PC-9 (cell line): Measurements from ENCODE around the gene CRTC3. TPM values are rescaled to one million over a fixed set of nuclear protein-coding genes. Genes with fewer than 3 reads are reported as not detected.
"Not testable (repeated sequence)": the region's sequence is repeated elsewhere in the genome, so short reads cannot be mapped to it uniquely, and the experiment has no call there.

ENCODE experiments used
- BruUV-seq: library from RNA; stranded (reverse); fragments of 400-500 nt; replicated peaks from 2 replicates; lab custom pipeline; 2021; lab: Mats Ljungman, UMichigan
- CTCF ChIA-PET: fragments of 300-600 bp; sonication (Branson Sonifier 250); formaldehyde crosslinking; loops from one replicate; lab custom pipeline; 2022; ENCODE audit warnings: antibody characterized with exemption; lab: Charles Lee
- POLR2A ChIA-PET: fragments of 300-600 bp; sonication (Branson Sonifier 250); formaldehyde crosslinking; loops from one replicate; lab custom pipeline; 2022; ENCODE audit warnings: antibody characterized with exemption; ENCODE audit not compliant: unreplicated experiment; lab: Charles Lee
- DNase-seq, 2 experiments: peaks; one replicate each; pipeline versions ENCODE4 v3.0.0 to v3.0.0-alpha.2; 2015 to 2022; ENCODE audit warnings: mixed read lengths in 1 of 2
- H2AFZ ChIP-seq: fragments of 200-600 bp; sonication (generic); 2 replicates; pipeline ENCODE4 v1.8.1; 2017; ENCODE audit warnings: antibody characterized with exemption
- H3F3A ChIP-seq: fragments of 200-600 bp; sonication (generic); 2 replicates; pipeline ENCODE4 v1.8.1; 2017; ENCODE audit warnings: antibody characterized with exemption, mild to moderate bottlenecking, low read depth; ENCODE audit not compliant: insufficient read depth
- H3K27ac ChIP-seq: fragments of 200-600 bp; sonication (generic); 2 replicates; pipeline ENCODE4 v1.6.1; 2016; ENCODE audit warnings: mixed run types
- H3K27me3 ChIP-seq: fragments of 200-600 bp; sonication (generic); 2 replicates; pipeline ENCODE4 v1.6.1; 2016; ENCODE audit warnings: low read depth, mixed run types; ENCODE audit not compliant: insufficient read depth
- H3K36me3 ChIP-seq: fragments of 200-600 bp; sonication (generic); 2 replicates; pipeline ENCODE4 v1.6.1; 2016; ENCODE audit warnings: low read depth, mixed run types
- H3K4me1 ChIP-seq: fragments of 200-600 bp; sonication (generic); replicated peaks from 2 replicates; pipeline ENCODE4 v1.6.1; 2016; ENCODE audit warnings: mixed run types; ENCODE audit not compliant: insufficient read depth
- H3K4me2 ChIP-seq: fragments of 200-600 bp; sonication (generic); 2 replicates; pipeline ENCODE4 v1.6.1; 2017; ENCODE audit warnings: mixed run types
- H3K4me3 ChIP-seq: fragments of 200-600 bp; sonication (generic); 2 replicates; pipeline ENCODE4 v1.6.1; 2016; ENCODE audit warnings: mixed run types
- H3K79me2 ChIP-seq: fragments of 200-600 bp; sonication (generic); 2 replicates; pipeline ENCODE4 v1.6.1; 2017; ENCODE audit warnings: low read depth, mixed run types
- H3K9me2 ChIP-seq: fragments of 200-600 bp; sonication (generic); 2 replicates; pipeline ENCODE4 v1.8.1; 2017; ENCODE audit warnings: mild to moderate bottlenecking; ENCODE audit not compliant: insufficient read depth
- H3K9me3 ChIP-seq: fragments of 200-600 bp; sonication (generic); 2 replicates; pipeline ENCODE4 v1.8.1; 2016; ENCODE audit warnings: low read depth; ENCODE audit not compliant: insufficient read depth
- H4K20me1 ChIP-seq: fragments of 200-600 bp; sonication (generic); 2 replicates; pipeline ENCODE4 v1.8.1; 2017; ENCODE audit not compliant: insufficient read depth
- EZH2 ChIP-seq: fragments of 200-600 bp; sonication (generic); IDR thresholded peaks from 2 replicates; pipeline ENCODE4 v1.8.0; 2017; ENCODE audit warnings: antibody characterized with exemption, low read depth
- intact Hi-C: fragments of 100-400 bp; cut with micrococcal nuclease; formaldehyde crosslinking; loops from one replicate; pipeline ENCODE4 v1.10.0; 2022; ENCODE audit not compliant: unreplicated experiment
- total RNA-seq: library from RNA; stranded (reverse); gene quantifications from 2 replicates; pipeline ENCODE4 v1.2.3, GENCODE V29; 2021
- TF ChIP-seq, protein P1 (sequence below): fragments of 200-600 bp; sonication (generic); conservative IDR thresholded peaks from 2 replicates; pipeline ENCODE4 v1.6.1; 2017; ENCODE audit warnings: mixed run types, antibody characterized with exemption, mild to moderate bottlenecking, moderate library complexity

Gene CRTC3
- total RNA-seq, 1 experiment from 2014 or later = 18.6 TPM

DNA sequence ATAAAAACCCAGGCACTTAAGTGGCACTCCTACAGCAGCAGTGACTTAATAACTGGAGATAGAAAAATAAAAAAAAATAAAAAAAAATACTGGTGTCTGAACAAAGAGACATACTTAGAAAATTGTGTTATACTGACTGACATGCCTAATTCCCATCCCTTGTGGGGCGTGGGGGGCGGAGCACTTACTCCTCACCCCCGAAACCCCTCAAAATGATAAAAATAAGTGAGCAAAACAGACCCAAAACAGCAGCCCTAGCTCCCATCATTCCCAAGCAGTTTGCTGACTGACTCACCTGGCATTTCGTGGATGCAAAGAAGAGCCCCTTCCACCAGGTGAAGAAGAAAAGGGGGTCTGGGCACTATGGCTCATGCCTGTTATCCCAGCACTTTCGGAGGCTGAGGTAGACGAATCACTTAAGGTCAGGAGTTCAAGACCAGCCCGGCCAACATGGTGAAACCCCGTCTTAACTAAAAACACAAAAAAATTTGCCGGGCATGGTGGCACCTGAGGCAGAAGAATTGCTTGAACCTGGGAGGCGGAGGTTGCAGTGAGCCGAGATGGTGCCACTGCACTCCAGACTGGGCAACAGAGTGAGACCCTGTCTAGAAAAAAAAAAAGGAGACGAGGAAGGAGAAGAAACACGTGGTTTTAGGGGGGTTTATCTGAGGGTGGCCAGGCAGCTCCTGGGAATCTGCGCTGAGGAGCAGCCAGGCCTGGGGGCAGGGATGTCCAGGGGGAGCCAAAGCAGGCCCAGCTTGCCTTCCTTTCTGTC lies 136.6 kb downstream of the CRTC3 start:
- Histone ChIP-seq H3K4me1 (peaks cover 31% of the 10 kb centered on the region), H3K36me3 (no peaks in the 10 kb centered on the region), H3K9me3 (no peaks in the 10 kb centered on the region), H3K4me3 (peak overlapping the region; percentile 75), H3K9me2 (no peaks in the 10 kb centered on the region), H3K4me2 (peak overlapping the region; percentile 93), H3K27ac (peak overlapping the region; percentile 56), H3F3A (peaks cover 15% of the 10 kb centered on the region; the same call in 1 of the 2 replicates), H2AFZ (peak overlapping the region; percentile 90), H3K27me3 (no peaks in the 10 kb centered on the region), H4K20me1 (no peaks in the 10 kb centered on the region), H3K79me2 (peaks cover 7% of the 10 kb centered on the region; the same call in 1 of the 2 replicates)
- TF ChIP-seq, protein P1, sequence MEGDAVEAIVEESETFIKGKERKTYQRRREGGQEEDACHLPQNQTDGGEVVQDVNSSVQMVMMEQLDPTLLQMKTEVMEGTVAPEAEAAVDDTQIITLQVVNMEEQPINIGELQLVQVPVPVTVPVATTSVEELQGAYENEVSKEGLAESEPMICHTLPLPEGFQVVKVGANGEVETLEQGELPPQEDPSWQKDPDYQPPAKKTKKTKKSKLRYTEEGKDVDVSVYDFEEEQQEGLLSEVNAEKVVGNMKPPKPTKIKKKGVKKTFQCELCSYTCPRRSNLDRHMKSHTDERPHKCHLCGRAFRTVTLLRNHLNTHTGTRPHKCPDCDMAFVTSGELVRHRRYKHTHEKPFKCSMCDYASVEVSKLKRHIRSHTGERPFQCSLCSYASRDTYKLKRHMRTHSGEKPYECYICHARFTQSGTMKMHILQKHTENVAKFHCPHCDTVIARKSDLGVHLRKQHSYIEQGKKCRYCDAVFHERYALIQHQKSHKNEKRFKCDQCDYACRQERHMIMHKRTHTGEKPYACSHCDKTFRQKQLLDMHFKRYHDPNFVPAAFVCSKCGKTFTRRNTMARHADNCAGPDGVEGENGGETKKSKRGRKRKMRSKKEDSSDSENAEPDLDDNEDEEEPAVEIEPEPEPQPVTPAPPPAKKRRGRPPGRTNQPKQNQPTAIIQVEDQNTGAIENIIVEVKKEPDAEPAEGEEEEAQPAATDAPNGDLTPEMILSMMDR = no peak
- TF ChIP-seq EZH2 = no peak
- CTCF ChIA-PET = no interaction called here
- DNase-seq = no peak
- POLR2A ChIA-PET = no interaction called here
- intact Hi-C loops = loop anchor here (5.0 kb wide), 1 partner anchor 1971 kb away; no protein-coding TSS in a partner anchor
- TSS peak; percentile 86 for BruUV-seq

DNA sequence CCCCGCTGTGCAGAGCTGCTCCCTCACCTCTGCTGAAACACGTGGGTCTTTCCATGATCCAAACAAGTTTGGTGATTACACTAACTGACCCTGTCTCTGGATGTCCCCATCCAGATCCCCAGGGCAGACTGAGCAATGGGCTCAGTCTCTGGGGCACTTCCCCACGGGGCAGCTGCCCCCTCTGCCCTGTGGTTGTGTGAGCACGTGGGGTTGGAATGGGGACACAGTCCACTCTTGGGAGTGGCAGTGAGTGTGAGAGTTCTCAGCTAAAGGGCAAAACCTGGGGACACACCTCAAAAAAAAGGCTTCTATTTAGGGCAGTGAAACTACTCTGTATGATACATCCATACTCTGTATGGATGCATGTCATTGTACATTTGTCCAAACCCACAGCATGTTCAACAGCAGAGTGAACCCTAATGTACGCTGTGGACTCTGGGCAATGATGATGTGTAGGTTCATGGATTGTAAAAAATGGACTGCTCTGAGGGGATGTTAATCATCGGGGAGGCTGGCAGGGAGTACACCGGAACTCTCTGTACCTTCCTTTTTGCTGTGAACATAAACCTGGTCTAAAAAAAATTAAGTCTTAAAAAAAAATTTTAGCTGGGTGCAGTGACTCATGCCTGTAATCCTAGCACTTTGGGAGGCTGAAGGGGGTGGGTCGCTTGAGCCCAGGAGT lies 137.5 kb downstream of the CRTC3 start:
- peak overlapping the region; percentile 23; the same call in 1 of the 2 replicates for H2AFZ ChIP-seq

DNA sequence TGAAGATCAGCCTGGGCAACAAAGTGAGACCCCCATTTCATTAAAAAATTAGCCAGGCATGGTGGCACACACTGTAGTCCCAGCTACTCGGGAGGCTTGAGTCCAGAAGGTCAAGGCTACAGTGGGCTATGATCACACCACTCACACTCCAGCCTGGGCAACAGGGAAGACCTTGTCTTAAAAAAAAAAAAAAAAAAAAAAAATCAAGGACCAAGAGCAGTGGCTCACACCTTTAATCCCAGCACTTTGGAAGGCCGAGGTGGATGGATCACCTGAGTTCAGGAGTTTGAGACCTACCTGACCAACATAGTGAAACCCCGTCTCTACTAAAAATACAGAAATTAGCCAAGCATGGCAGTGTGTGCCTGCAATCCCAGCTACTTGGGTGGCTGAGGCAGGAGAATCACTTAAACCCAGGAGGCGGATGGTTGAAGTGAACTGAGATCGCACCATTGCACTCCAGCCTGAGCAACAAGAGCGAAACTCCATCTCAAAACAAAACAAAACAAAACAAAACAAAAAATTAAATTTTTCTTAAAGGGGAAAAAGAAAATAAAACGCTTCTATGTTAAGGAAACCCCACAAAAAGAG lies 138.1 kb downstream of the CRTC3 start:
- H3K79me2 ChIP-seq, BruUV-seq, POLR2A ChIA-PET, H3K9me3 ChIP-seq, H4K20me1 ChIP-seq, H3K27me3 ChIP-seq, H3K9me2 ChIP-seq, H3K36me3 ChIP-seq, H3K4me3 ChIP-seq, DNase-seq: not testable (repeated sequence)
- peaks cover 31% of the 10 kb centered on the region for H3K4me1 ChIP-seq
- peak overlapping the region; percentile 52 for H3K27ac ChIP-seq
- intact Hi-C loops = loop anchor here (5.0 kb wide), 1 partner anchor 1969 kb away; no protein-coding TSS in a partner anchor
- H2AFZ ChIP-seq = 0 out of 2 replicates have a peak overlapping the region, but pooled peaks have one; percentile 23
- H3F3A ChIP-seq = peaks cover 15% of the 10 kb centered on the region; the same call in 1 of the 2 replicates
- CTCF ChIA-PET = interaction anchor here (0.8 kb wide), 1 partner anchor 374 kb away, joined by 3 read pairs; no protein-coding TSS in a partner anchor
- H3K4me2 ChIP-seq = peak overlapping the region; percentile 44; the same call in 1 of the 2 replicates

More for the DNA sequence above, 137.5 kb downstream of the CRTC3 start:
- Histone ChIP-seq H3K79me2 (peaks cover 7% of the 10 kb centered on the region; the same call in 1 of the 2 replicates), H3K4me2 (peak overlapping the region; percentile 44), H3K27ac (peak overlapping the region; percentile 52), H4K20me1 (no peaks in the 10 kb centered on the region), H3K9me3 (no peaks in the 10 kb centered on the region), H3K36me3 (no peaks in the 10 kb centered on the region), H3K9me2 (no peaks in the 10 kb centered on the region), H3K4me1 (peaks cover 31% of the 10 kb centered on the region), H3K4me3 (no peak overlapping the region), H3K27me3 (no peaks in the 10 kb centered on the region), H3F3A (peaks cover 15% of the 10 kb centered on the region; the same call in 1 of the 2 replicates)
- no TSS peak for BruUV-seq
- POLR2A ChIA-PET = no interaction called here
- intact Hi-C loops = loop anchor here (5.0 kb wide), 1 partner anchor 1970 kb away; no protein-coding TSS in a partner anchor
- TF ChIP-seq EZH2 = no peak
- TF ChIP-seq, protein P1 = no peak
- DNase-seq = peak in 1 of 2 experiments; percentile 9
- CTCF ChIA-PET = interaction anchor here (0.8 kb wide), 1 partner anchor 374 kb away, joined by 3 read pairs; no protein-coding TSS in a partner anchor

DNA sequence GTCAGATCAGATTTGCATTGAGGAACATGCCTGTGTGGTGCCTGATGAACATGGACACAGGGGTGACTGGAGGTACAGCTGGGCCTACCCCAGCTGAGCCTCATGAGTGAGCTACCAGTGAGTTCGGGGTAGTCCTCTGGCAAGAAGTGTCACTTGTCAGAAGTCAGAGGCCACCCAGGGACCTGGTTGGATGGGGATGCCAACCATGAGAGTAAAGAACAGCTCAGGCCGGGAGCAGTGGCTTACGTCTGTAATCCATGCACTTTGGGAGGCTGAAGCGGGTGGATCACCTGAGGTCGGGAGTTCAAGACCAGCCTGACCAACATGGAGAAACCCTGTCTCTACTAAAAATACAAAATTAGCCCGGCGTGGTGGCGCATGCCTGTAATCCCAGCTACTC lies 140.9 kb downstream of the CRTC3 start:
- POLR2A ChIA-PET, DNase-seq, CTCF ChIA-PET, H3K9me2 ChIP-seq, H3K79me2 ChIP-seq, H3K4me2 ChIP-seq, H3K36me3 ChIP-seq, H4K20me1 ChIP-seq, H3K4me3 ChIP-seq, H2AFZ ChIP-seq, BruUV-seq, H3K27me3 ChIP-seq, intact Hi-C loops, H3K27ac ChIP-seq, H3K9me3 ChIP-seq: not testable (repeated sequence)
- H3K4me1 ChIP-seq = peaks cover 24% of the 10 kb centered on the region
- peaks cover 13% of the 10 kb centered on the region; the same call in 1 of the 2 replicates for H3F3A ChIP-seq
